Measurements from ENCODE around the gene TMEM150B. TPM values are rescaled to one million over a fixed set of nuclear protein-coding genes. Genes with fewer than 3 reads are reported as not detected.
"Not testable (repeated sequence)": the region's sequence is repeated elsewhere in the genome, so short reads cannot be mapped to it uniquely, and the experiment has no call there.

The TMEM150B gene
- total RNA-seq, 1 donor from 2014 or later, result not detected

DNA sequence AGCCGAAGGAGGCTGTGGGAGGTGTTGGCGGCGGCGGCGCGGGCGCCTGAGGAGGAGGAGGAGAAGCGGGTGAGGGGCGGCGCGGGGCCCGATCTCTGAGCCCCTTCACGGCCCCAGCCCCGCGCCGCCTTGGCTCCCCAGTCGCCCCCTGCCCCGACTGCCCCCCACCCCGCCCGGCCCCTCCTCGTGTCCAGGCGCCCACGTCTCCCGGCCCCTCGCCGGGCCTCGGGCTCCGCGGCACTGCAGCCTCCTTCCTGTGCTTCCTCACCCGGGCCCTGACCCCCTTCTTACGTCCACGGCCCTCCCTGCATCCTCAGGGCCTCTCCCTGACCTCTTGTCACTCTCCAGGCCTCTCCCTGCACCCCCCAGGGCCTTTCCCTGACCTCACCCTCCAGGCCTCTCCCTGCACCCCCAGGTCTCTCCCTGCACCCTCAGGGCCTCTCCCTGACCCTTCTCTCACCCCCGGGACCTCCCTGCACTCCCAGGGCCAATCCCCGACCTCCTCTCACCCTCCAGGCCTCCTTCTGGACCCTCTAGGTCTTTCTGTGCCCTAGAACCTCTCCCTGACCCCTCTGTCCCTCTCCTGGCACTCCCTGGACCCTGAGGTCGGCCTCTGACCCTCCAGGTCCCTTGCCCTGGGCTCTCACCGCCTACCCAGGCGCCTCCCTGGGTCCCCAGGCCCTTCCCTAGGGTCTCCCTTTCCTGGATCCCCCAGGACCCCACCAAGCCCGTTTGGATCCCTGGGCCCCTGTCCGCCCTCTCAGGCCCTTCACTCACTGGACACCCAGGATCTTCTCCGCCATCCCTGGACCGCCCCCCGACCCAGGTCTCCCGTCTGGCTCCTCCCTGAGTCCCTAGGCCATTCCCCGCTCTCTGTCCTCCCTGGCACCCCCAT is 15.0 kb upstream of the TMEM150B start:
- no peak for DNase-seq (ENCODE audit: low read depth)

GRCh38 chr19:55339105-55339888 is 14.2 kb upstream of the TMEM150B start, which contains the start of gene KMT5C:
Gene KMT5C (plus strand): TSS chr19:55339876. CDS start chr19:55341937, 2,061 bp downstream.
- peak; percentile 100 for DNase-seq (ENCODE audit: low read depth)

DNA sequence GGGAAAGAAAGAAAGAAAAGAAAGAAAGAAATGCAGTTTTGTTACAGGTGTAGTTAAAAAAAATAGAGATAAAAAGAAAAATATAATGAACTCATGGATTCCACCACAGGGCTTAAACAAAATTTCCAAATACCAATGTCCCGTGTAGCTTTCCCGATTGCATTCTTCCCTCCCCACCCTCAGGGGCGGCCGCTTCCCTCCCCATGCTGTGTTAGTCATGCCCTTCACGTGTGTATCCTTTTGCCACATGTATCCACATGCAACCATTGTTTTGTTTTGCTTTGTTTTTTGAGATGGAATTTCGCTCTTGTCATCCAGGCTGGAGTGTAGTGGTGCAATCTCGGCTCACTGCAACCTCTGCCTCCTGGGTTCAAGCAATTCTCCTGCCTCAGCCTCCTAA is 11.0 kb upstream of the TMEM150B start:
- DNase-seq (ENCODE audit: low read depth), result no peak

GRCh38 chr19:55333870-55334269 is 8.7 kb upstream of the TMEM150B start:
- DNase-seq (ENCODE audit: low read depth), result no peak

- not testable (repeated sequence) for DNase-seq (ENCODE audit: low read depth)
Measured at GRCh38 chr19:55329791-55330190, 4.7 kb upstream of the TMEM150B start.

GRCh38 chr19:55328774-55329318 is 3.7 kb upstream of the TMEM150B start:
- not testable (repeated sequence) for DNase-seq (ENCODE audit: low read depth)

DNA sequence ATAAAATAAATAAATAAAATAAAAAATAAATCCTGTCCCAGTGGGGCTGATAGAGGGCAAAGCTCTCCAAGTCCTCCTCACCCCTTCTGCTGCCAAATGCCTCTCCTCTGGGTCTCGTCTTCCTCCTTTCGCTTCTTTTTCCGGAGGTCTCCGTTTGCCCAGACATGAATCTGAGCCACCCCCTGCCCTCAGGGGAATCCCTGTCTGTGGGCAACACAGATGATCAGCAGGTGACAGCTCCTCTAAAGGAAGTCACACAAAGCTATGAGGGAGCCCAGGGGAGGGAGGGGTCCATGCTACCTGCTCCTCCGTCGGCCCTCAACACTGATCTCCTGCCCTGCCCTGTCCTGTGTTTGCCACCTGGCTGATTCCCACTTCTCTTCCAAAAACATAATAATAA is 479 bp downstream of the TMEM150B start:
- DNase-seq (ENCODE audit: low read depth), result no peak

GRCh38 chr19:55322204-55322885 is 2.8 kb downstream of the TMEM150B start:
- no peak for DNase-seq (ENCODE audit: low read depth)

DNA sequence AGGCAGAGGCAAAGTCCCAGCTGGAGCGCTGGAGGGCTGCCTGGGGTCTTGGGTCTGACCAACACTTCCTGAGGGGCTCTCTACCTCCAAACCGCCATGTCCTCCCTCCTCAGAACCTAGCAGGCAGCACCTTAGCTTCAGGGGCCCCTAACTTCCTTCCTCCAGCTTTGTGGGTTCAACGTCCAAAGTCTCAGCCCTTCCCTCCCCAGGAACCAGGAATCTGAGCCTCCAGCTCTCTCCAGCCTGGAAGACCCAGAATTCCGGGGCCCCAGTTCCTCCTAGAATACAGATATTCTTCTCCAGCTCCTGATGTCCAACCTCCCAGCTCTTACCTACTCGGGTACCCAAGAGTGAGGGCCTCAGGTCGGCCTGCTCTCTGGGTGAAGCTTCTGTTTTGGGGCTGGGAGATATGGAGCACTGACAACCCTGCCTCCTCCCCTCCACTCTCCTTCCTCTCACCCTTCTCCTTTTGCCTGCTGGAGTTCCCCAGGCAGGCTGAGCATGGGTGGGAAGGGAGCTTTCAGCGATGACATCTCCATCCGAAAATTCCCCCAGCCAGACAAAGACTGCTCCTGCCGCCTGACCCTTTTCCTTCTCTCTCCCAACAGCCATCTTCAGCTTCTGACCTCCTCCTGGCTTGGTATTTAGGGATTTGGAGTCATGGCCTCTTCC is 3.5 kb downstream of the TMEM150B start:
- DNase-seq (ENCODE audit: low read depth), result no peak

DNA sequence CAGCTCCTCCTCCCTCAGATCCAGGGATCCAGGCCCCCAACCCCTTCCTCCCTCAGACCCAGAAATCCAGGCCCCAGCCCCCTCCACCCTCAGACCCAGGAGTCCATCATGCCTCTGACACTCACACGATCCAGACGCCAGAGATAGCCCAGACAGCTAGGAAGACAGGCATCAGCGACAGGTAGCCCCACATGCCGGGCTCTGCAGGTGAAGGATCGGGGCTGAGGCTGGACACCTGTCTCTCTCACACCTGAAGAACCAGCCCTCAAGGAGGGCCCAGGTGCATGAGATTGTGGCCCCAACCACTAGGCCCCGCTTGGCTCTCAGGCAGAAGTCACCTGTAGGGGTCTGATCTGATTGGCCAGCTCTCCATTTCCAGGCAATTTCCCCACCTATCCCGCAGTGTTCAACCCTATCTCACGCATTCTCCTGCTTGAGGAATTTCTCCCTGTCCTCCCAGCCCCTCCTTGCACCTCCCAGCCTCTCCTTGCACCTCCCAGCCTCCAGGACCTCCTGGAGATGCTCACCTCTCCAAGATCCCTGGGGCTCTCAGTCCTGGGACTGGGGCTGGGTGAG is 4.2 kb downstream of the TMEM150B start:
- no peak for DNase-seq (ENCODE audit: low read depth)

- peak; percentile 26 for DNase-seq (ENCODE audit: low read depth)
Measured at GRCh38 chr19:55319785-55320184, 5.4 kb downstream of the TMEM150B start.

DNA sequence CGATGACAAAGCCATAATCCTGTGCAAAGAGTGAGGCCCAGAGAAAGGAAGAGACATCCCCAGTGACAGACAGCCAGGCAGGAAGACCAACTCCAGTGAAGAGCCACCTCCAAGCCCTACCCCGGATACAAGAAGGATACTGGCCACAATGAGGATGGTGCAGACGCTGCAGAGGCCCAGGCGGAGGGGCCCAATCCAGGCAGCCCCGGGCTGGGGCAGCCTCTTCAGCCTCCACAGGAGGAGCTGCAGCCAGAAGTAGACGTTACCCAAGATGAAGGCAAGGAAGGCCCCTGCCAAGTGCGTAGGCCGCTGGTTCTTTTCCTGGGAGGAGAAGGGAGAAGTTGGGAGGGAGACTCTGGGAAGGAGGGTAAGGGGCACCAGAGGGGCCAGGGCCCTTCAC is 8.5 kb downstream of the TMEM150B start:
- DNase-seq (ENCODE audit: low read depth), result no peak

DNA sequence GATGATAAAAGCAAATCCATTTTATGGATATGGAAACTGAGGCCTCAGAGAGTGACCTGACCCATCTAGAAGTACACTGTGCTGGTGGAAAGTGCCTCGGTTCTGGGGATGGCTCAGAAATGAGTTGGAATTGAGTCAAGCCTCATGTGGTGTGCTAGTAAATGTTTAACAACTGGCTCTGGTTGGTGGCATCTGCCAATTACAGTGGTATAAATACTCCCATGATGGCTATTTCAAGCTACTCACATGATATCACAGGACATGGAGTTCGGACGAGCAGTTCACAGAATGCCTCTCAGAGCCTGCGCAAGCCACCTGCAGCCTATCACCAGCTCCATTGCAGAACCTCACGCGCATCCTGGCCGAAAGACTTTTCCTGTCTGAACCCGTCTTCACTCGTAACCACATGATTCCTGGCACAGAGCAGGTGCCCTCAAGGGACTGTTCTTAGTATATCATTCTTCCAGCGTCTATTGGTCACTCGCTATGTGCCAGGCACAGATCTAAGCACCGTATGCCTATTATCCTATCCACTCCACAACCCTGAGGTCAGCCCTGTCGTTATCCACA is 9.1 kb downstream of the TMEM150B start:
- no peak for DNase-seq (ENCODE audit: low read depth)

DNA sequence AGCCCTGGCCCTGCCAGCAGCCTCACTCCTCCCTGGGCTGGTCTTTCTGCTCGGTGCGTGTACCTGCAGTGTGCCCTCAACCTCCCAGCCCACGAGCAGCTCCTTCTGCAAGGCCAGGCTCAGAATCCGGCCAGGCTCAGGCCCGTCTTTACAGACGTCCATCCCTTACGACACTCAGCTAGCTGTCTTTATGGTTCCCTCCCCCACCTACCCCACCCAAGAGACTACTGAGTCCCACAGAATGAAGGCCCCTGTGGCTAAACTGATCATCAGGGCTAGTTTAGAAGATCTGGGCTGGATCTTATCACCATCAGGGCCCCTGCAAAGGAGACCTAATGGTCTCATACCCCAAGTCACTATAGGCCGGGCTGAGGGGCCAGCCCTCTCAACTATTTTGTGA is 10.7 kb downstream of the TMEM150B start:
- no peak for DNase-seq (ENCODE audit: low read depth)

DNA sequence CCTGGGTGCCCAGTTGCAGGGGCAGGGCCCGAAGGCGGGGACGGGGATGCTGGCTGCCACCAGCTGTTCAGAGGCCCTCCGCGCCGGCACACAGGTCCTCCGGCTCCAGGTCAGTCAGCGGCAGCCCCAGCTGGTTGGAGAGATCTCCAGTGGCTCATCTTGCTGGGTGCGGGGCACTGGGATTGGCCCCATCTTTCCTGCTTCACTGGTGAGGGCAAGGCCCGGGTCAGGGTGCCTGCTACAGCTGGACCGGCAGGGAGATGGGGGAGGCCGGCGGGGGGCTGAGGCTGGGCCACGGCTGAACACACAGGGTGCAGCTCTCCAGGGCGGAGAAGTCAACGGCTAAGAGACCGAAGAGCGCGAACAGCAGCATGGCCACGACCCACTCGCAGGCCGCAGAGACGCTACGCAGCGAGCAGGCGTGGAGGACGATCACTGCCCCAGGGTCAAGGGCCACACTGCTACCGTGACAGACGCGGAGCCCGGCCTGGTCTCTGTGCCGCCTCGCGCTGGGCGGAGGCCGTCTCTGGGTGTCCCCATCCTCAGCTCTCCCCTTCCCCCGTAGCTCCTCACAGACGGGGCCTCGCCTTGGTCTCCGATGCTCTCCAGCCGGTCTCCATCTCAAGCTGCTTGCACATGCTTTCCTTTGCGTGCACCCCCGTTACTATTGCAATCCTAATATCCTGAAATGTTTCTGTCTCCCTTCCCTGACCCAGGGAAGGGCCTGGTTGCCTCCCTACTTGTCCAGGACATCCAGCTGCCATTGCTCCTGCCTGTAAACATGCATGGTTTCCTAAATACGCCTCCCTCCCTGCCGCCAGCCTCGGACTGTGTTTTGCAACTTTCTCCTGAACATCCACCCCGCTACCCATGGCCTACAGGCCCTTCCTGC is 12.3 kb downstream of the TMEM150B start:
- DNase-seq (ENCODE audit: low read depth), result no peak

GRCh38 chr19:55311797-55312196 is 13.3 kb downstream of the TMEM150B start:
- DNase-seq (ENCODE audit: low read depth), result no peak

GRCh38 chr19:55311397-55311796 is 13.7 kb downstream of the TMEM150B start:
- DNase-seq (ENCODE audit: low read depth), result no peak

GRCh38 chr19:55310498-55310897 is 14.6 kb downstream of the TMEM150B start:
- DNase-seq (ENCODE audit: low read depth), result no peak

- DNase-seq (ENCODE audit: low read depth), result no peak
Measured at GRCh38 chr19:55309448-55309847, 15.7 kb downstream of the TMEM150B start.
